H1 (cell line): ENCODE data around the gene NRDE2. TPM values are rescaled to one million over a fixed set of nuclear protein-coding genes. Genes with fewer than 3 reads are reported as not detected.

Experiments
- CTCF ChIA-PET: fragments of 300-600 bp; sonication (Branson Sonifier 250); formaldehyde crosslinking; loops from one replicate; lab custom pipeline; 2021; ENCODE audit not compliant: partially characterized antibody; lab: Charles Lee
- POLR2A ChIA-PET: fragments of 300-600 bp; sonication (Branson Sonifier 250); formaldehyde crosslinking; loops from one replicate; lab custom pipeline; 2021; ENCODE audit warnings: inconsistent platforms; ENCODE audit not compliant: partially characterized antibody; lab: Charles Lee
- DNase-seq, 2 experiments: peaks; one replicate each; pipeline versions ENCODE4 v3.0.0 to v3.0.0-alpha.2; 2010 to 2022; ENCODE audit warnings: low spot score in 2 of 2, low read depth in 1 of 2, mixed read lengths in 1 of 2
- FAIRE-seq: peaks from 2 replicates; lab custom pipeline; 2011; peaks lifted over from hg19 to GRCh38; lab: Jason Lieb, UNC
- H2AFZ ChIP-seq: 2 replicates; pipeline ENCODE4 v1.8.1; 2012; ENCODE audit warnings: low read length, inconsistent platforms
- H2AK5ac ChIP-seq: 2 replicates; pipeline ENCODE4 v1.6.1; 2013; ENCODE audit warnings: low read depth, low read length
- H2BK120ac ChIP-seq: replicated peaks from 2 replicates; pipeline ENCODE3; 2013; ENCODE audit warnings: low read depth, low read length, inconsistent platforms
- H2BK12ac ChIP-seq: 2 replicates; pipeline ENCODE4 v1.6.1; 2013; ENCODE audit warnings: low read depth, low read length
- H2BK15ac ChIP-seq: 2 replicates; pipeline ENCODE4 v1.6.1; 2013; ENCODE audit warnings: low read length
- H2BK20ac ChIP-seq: 2 replicates; pipeline ENCODE4 v1.6.1; 2013; ENCODE audit warnings: low read length
- H2BK5ac ChIP-seq: 2 replicates; pipeline ENCODE4 v1.6.1; 2013; ENCODE audit warnings: low read depth, low read length
- H3K14ac ChIP-seq: 2 replicates; pipeline ENCODE4 v1.6.1; 2013; ENCODE audit warnings: inconsistent platforms; ENCODE audit not compliant: insufficient read length
- H3K18ac ChIP-seq: 2 replicates; pipeline ENCODE4 v1.6.1; 2013; ENCODE audit warnings: low read length; ENCODE audit errors: extremely low read depth
- H3K23ac ChIP-seq: 2 replicates; pipeline ENCODE4 v1.6.1; 2013; ENCODE audit warnings: inconsistent platforms; ENCODE audit not compliant: insufficient read length
- H3K23me2 ChIP-seq: 2 replicates; pipeline ENCODE4 v1.6.1; 2013; ENCODE audit warnings: low read depth, low read length
- H3K27ac ChIP-seq: 2 replicates; pipeline ENCODE4 v1.6.1; 2011; ENCODE audit warnings: low read depth, low read length, inconsistent platforms
- H3K27me3 ChIP-seq, 4 experiments: replicated peaks in 1 of 4; 1 replicate in 1 of 4; 2 replicates in 3 of 4; pipeline versions ENCODE4 v1.6.1 to v1.8.1; 2011 to 2013; ENCODE audit warnings: low read length in 3 of 4, mild to moderate bottlenecking in 3 of 4, inconsistent platforms in 2 of 4, mixed read lengths in 2 of 4, moderate library complexity in 1 of 4; ENCODE audit not compliant: control insufficient read depth in 3 of 4, insufficient read depth in 3 of 4; ENCODE audit errors: extremely low read depth in 1 of 4
- H3K36me3 ChIP-seq, 4 experiments: 2 replicates each; pipeline versions ENCODE4 v1.6.1 to v1.8.1; 2011 to 2013; ENCODE audit warnings: mild to moderate bottlenecking in 4 of 4, low read length in 3 of 4, moderate library complexity in 2 of 4, control low read depth in 1 of 4, inconsistent platforms in 1 of 4; ENCODE audit not compliant: insufficient read depth in 4 of 4, control insufficient read depth in 2 of 4
- H3K4ac ChIP-seq: replicated peaks from 2 replicates; pipeline ENCODE3; 2013; ENCODE audit warnings: low read length, low read depth, mixed read lengths, inconsistent platforms; ENCODE audit not compliant: insufficient read length
- H3K4me1 ChIP-seq, 4 experiments: replicated peaks in 1 of 4; 1 replicate in 1 of 4; 2 replicates in 3 of 4; pipeline versions ENCODE4 v1.6.1 to v1.8.1; 2011 to 2013; ENCODE audit warnings: low read length in 3 of 4, inconsistent platforms in 2 of 4, mixed read lengths in 1 of 4; ENCODE audit not compliant: insufficient read depth in 4 of 4, control insufficient read depth in 3 of 4
- H3K4me2 ChIP-seq, 2 experiments: 2 replicates each; pipeline versions ENCODE4 v1.6.1 to v1.8.1; 2011 to 2013; ENCODE audit warnings: low read depth in 2 of 2, low read length in 2 of 2, control low read depth in 1 of 2, inconsistent platforms in 1 of 2, mild to moderate bottlenecking in 1 of 2; ENCODE audit not compliant: insufficient read depth in 1 of 2
- H3K4me3 ChIP-seq, 4 experiments: fragments of 200-600, 300-600 bp in 1 of 4; sonication (generic), shearing (Covaris generic), sonication (Bioruptor Twin) in 1 of 4; 2 replicates each; pipeline versions ENCODE4 v1.5.1 to v1.8.1; 2011 to 2016; ENCODE audit warnings: low read length in 4 of 4, low read depth in 3 of 4, control low read depth in 2 of 4, inconsistent platforms in 2 of 4, mild to moderate bottlenecking in 2 of 4, mixed read lengths in 1 of 4, moderate library complexity in 1 of 4; ENCODE audit not compliant: insufficient read depth in 2 of 4; ENCODE audit errors: extremely low read depth in 1 of 4
- H3K56ac ChIP-seq: replicated peaks from 2 replicates; pipeline ENCODE3; 2013; ENCODE audit warnings: low read depth, mild to moderate bottlenecking, mixed read lengths, low read length, inconsistent platforms; ENCODE audit not compliant: insufficient read length
- H3K79me1 ChIP-seq: 2 replicates; pipeline ENCODE4 v1.6.1; 2013; ENCODE audit warnings: low read depth, low read length, control low read depth
- H3K79me2 ChIP-seq, 2 experiments: 2 replicates each; pipeline versions ENCODE4 v1.6.1 to v1.8.1; 2012 to 2013; ENCODE audit warnings: low read length in 2 of 2, mild to moderate bottlenecking in 2 of 2, inconsistent platforms in 1 of 2; ENCODE audit not compliant: insufficient read depth in 2 of 2, control insufficient read depth in 1 of 2
- H3K9ac ChIP-seq, 4 experiments: replicated peaks in 1 of 4; 1 replicate in 1 of 4; 2 replicates in 3 of 4; pipeline versions ENCODE4 v1.6.1 to v1.8.1; 2011 to 2013; ENCODE audit warnings: low read depth in 3 of 4, low read length in 3 of 4, control low read depth in 2 of 4, mild to moderate bottlenecking in 2 of 4, moderate library complexity in 2 of 4, inconsistent platforms in 1 of 4; ENCODE audit errors: extremely low read depth in 1 of 4
- H3K9me3 ChIP-seq, 2 experiments: 2 replicates each; pipeline versions ENCODE4 v1.6.1 to v1.8.1; 2012 to 2013; ENCODE audit warnings: mild to moderate bottlenecking in 2 of 2, moderate library complexity in 2 of 2, control low read depth in 1 of 2, inconsistent platforms in 1 of 2, low read depth in 1 of 2, low read length in 1 of 2, mixed read lengths in 1 of 2; ENCODE audit not compliant: insufficient read depth in 2 of 2
- H4K20me1 ChIP-seq, 2 experiments: replicated peaks in 1 of 2; 2 replicates each; pipeline versions ENCODE3 to v1.8.1; 2011 to 2013; ENCODE audit warnings: inconsistent platforms in 2 of 2, low read length in 2 of 2, mild to moderate bottlenecking in 1 of 2; ENCODE audit not compliant: insufficient read depth in 2 of 2, control insufficient read depth in 1 of 2
- H4K5ac ChIP-seq: 2 replicates; pipeline ENCODE4 v1.6.1; 2013; ENCODE audit warnings: low read length, low read depth, mixed read lengths, inconsistent platforms; ENCODE audit not compliant: insufficient read length
- H4K8ac ChIP-seq: 2 replicates; pipeline ENCODE4 v1.8.0; 2013; ENCODE audit warnings: mild to moderate bottlenecking, moderate library complexity, low read length, inconsistent platforms; ENCODE audit not compliant: insufficient read depth; ENCODE audit errors: extremely low read depth
- H4K91ac ChIP-seq: replicated peaks from 2 replicates; pipeline ENCODE3; 2013; ENCODE audit warnings: low read length, mixed read lengths, inconsistent platforms; ENCODE audit not compliant: insufficient read length
- ATF2 ChIP-seq: IDR thresholded peaks from 2 replicates; pipeline ENCODE4 v1.6.1; 2012; ENCODE audit warnings: low read length, inconsistent platforms
- CBX8 ChIP-seq: fragments of 300-800, 300-1000 bp; sonication (generic); IDR thresholded peaks from 2 replicates; pipeline ENCODE4 v1.7.1; 2016; ENCODE audit warnings: low read depth, low read length, borderline replicate concordance
- NANOG ChIP-seq: IDR thresholded peaks from 2 replicates; pipeline ENCODE4 v1.6.1; 2011; ENCODE audit warnings: low read length, low read depth, mild to moderate bottlenecking, inconsistent platforms; ENCODE audit not compliant: insufficient read depth, poor library complexity, severe bottlenecking
- TEAD4 ChIP-seq: IDR thresholded peaks from 2 replicates; pipeline ENCODE4 v1.6.1; 2012; ENCODE audit warnings: low read depth, low read length, inconsistent platforms, mixed read lengths
- WGBS, 2 experiments: shearing (Covaris generic) in 1 of 2; methylation state at CpG; one replicate each; pipeline versions ENCODE4 v1.1.6 to v1.1.7; 2013 to 2015; ENCODE audit warnings: low lambda C conversion rate in 2 of 2, mixed read lengths in 2 of 2, inconsistent platforms in 1 of 2, low coverage in 1 of 2, missing lambda C conversion rate in 1 of 2; ENCODE audit not compliant: insufficient replicate concordance in 2 of 2, insufficient coverage in 1 of 2, insufficient read length in 1 of 2; ENCODE audit errors: extremely low coverage in 1 of 2, missing lambda C conversion rate in 1 of 2; 5-methylcytosine and 5-hydroxymethylcytosine counted together
- polyA plus RNA-seq, 7 experiments: library from polyadenylated mRNA; depleted of rRNA in 3 of 7; stranded (reverse) in 5 of 7; unstranded in 2 of 7; fragments of >200 nt in 5 of 7; fragments of 200-250 nt in 2 of 7; gene quantifications; 1 replicate in 5 of 7; 2 replicates in 1 of 7; 4 replicates in 1 of 7; pipeline versions ENCODE4 v1.2.1 to v1.2.3, GENCODE V29; 2011 to 2013; ENCODE audit warnings: missing spikeins in 2 of 7, mixed read lengths in 2 of 7
- total RNA-seq: library from RNA; stranded (reverse); fragmentation: NEBNext Ultra II Directional; extraction: Animal tissue kit (Norgen Biotek cat#: 25700); gene quantifications from 2 replicates; pipeline ENCODE4 v1.2.1, GENCODE V29; 2021

The NRDE2 gene
- total and polyA plus RNA-seq, 2 of the 8 experiments (the other 6 are each of a cell fraction or from before 2014, with no cell fraction given), result 4.9 to 12.1 TPM

GRCh38 chr14:90300611-90301047 lies 31.1 kb downstream of the NRDE2 start:
- Histone ChIP-seq H3K4ac (no peak overlapping the region), H3K23me2 (no peaks in the 10 kb centered on the region), H3K9me3 (peaks cover 0 to 5% of the 10 kb centered on the region in 2 experiments; a peak in 2 of 4 replicates), H2AFZ (no peak overlapping the region), H3K18ac (no peak overlapping the region), H2BK5ac (no peak overlapping the region), H4K20me1 (no peaks in the 10 kb centered on the region), H3K14ac (no peak overlapping the region), H2BK20ac (no peak overlapping the region), H3K9ac (no peak overlapping the region), H4K5ac (no peak overlapping the region), H3K4me2 (no peak overlapping the region), H3K56ac (no peak overlapping the region), H2BK12ac (no peak overlapping the region), H2BK120ac (no peak overlapping the region), H3K27ac (no peak overlapping the region), H3K4me1 (peaks cover 5 to 21% (median 16%) of the 10 kb centered on the region in 4 experiments; a peak in 6 of 7 replicates), H4K8ac (no peak overlapping the region; the same call in 1 of the 2 replicates), H3K79me1 (no peaks in the 10 kb centered on the region), H3K27me3 (no peaks in the 10 kb centered on the region), H2AK5ac (no peak overlapping the region), H4K91ac (no peak overlapping the region), H3K4me3 (no peak overlapping the region), H3K79me2 (no peaks in the 10 kb centered on the region), H3K36me3 (peaks cover 0 to 15% (median 3%) of the 10 kb centered on the region in 4 experiments; a peak in 4 of 8 replicates), H2BK15ac (no peak overlapping the region), H3K23ac (no peak overlapping the region)
- CTCF ChIA-PET, result interaction anchor here (0.6 to 2.2 kb wide), 6 partner anchors 9 to 401 kb away, joined by 3 to 23 read pairs (median 4); no protein-coding TSS in a partner anchor
- FAIRE-seq, result no peak
- DNase-seq, result no peak
- WGBS, 2 experiments, result 94% methylated on average over 2 of the region's 2 CpGs; no CpG with 5 or more reads in 1 of the 2 experiments
- POLR2A ChIA-PET, result no interaction called here
- TF ChIP-seq CBX8 (no peak), ATF2 (no peak), NANOG (no peak), TEAD4 (no peak)
